G401.6 (cell line): ENCODE data around the gene MAP3K7CL.
A peak's percentile ranks its signal among the peaks of the same experiment; 100 is the strongest.
"Not testable (repeated sequence)": the region's sequence is repeated elsewhere in the genome, so short reads cannot be mapped to it uniquely, and the experiment has no call there.

ENCODE experiments used
- FAIRE-seq: peaks from 2 replicates; lab custom pipeline; 2012; peaks lifted over from hg19 to GRCh38; lab: Jason Lieb, UNC

Gene MAP3K7CL

DNA sequence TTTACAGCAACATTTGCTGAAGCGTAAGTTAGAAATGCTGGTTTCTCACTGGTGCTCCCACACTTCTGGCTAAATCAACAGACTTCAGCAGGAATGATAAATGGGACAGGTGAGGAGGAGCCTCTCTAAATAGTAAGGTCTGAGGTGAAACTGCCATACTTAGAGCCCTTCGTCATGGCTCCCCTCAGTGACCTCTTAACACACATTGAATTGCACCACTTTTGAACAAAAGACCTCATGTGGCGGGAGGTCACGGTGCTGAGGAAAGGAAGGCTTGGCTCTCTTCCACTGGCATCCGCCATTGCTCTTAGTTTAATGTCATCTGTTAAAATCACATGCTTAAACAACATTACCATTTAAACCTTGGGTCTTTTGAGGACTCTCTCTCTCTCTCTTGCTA lies 3.4 kb downstream of the MAP3K7CL start:
- FAIRE-seq = no peak

- FAIRE-seq = no peak
Measured at GRCh38 chr21:29135481-29135880, 5.0 kb downstream of the MAP3K7CL start.

- FAIRE-seq = no peak
Measured at GRCh38 chr21:29136033-29136432, 5.6 kb downstream of the MAP3K7CL start.

GRCh38 chr21:29144736-29145353 lies 14.4 kb downstream of the MAP3K7CL start:
- FAIRE-seq = no peak

- FAIRE-seq = no peak
Measured at GRCh38 chr21:29145354-29145782, 14.9 kb downstream of the MAP3K7CL start.

DNA sequence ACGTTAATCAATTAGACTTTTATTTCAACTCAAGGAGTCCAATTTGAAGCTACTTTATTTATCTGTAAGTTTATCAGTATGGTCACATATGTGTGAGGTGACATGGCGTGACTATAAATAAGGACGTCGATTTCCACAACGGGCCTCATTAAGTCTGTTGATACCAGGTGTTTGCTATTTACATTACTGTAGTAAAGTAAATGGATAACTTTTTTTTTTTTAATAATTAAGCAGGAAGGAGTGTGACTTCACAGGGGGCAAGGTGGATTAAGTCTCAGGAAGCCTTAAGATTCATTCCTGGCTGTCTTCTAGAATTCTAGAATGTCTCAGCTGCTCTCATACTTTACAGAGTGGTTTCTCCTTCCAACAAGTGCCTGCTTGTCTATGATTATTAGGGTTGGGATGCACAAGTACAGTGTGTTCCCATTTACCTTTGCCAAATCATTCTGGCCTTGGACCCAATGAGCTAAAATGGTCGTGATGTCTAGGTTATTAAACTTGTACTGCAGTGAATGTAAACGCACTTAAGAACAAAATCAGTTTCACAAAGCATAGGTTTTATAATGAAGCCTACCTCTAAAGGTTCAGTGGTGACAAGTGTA lies 15.5 kb downstream of the MAP3K7CL start:
- no peak for FAIRE-seq

GRCh38 chr21:29146726-29147125 lies 16.3 kb downstream of the MAP3K7CL start:
- FAIRE-seq = no peak

GRCh38 chr21:29148530-29148929 lies 18.1 kb downstream of the MAP3K7CL start:
- FAIRE-seq = no peak

DNA sequence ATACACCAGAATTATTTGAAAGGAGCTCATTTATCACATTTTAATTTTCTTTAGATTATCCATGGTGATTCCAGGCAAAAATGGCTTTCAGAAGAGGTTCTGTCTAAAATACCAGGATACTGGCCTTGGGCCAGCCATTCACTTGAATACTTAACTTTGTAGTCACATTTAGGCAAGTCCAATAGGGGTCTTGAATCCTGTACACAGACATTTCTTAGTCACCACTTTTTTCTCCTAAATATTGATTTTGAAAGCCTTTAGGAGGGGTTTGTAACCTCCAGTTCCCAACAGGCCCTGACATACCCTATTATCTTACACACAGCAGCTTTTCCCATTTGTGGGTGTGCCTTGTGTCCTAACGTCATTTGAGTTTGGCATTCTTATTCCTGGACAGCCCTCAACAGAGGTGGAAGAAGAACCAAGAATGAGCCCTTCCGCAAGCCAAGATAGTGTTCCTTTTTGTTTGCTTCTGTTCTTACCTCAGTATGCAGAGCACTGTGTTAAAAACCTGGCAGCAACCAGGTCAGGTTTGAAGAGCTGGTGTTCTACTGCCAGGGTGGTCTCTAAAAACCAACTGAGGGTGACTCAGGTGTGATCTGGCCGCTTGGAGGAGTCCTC lies 19.5 kb downstream of the MAP3K7CL start:
- FAIRE-seq = no peak

- FAIRE-seq = no peak
Measured at GRCh38 chr21:29151931-29152330, 21.5 kb downstream of the MAP3K7CL start.

DNA sequence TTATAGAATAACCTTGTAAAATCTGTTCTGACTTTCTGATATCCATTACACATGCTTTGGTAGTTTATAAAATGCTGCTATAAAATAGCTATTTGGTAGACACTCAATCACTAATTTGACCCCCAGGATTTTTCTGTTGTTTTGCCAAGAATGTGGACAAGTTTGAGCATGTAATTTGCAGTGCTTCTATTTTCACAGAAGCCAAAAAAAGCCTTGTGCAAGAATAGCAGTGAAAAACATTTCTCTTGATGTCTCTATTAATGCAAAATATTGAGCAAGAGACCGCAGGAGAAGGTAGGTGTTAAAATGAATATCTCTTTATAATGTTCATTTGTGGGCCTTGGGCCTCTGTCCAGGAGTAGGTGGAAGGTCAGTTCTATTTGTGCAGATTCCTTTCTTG lies 22.5 kb downstream of the MAP3K7CL start:
- no peak for FAIRE-seq

GRCh38 chr21:29154270-29154669 lies 23.8 kb downstream of the MAP3K7CL start:
- FAIRE-seq = no peak

DNA sequence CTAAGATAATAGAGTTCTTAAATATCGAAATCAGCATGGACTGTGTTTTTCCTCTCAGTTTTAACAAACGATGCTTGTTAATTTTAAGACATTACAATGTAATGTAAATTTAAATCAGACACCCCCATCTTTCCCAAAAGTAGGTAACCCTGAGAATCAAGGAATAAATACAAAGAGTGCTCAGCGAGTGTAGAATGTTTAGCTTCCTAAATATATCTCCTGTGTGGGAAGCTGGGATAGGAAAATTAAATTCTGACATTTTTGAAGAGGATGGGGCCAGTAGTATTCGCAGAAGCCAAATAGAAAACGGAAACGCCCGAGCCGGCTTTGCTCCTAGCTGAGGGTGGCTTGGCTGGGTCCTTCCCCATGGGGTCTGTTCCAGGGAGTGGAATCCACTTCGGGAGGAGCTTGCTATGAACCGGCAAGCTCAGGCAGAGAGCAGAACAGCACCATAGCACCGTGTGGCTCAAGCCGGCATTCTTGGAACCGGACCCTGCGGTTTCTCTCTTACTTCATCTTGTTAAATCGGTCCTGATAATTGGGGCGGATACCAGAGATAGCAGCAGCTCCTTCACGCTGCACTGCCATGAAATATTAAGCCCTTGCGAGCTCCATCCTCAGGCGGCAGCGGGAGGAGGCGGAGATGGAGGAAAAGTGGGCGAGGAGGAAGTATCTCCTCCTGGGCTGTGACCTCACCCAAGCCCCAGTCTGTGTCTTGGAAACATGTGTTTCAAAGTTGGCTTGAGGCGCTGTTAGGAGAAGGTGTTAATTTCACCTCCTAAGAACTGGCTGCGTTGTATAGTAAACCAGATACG lies 24.9 kb downstream of the MAP3K7CL start:
- no peak for FAIRE-seq

GRCh38 chr21:29155933-29156260 lies 25.5 kb downstream of the MAP3K7CL start:
- FAIRE-seq = no peak

DNA sequence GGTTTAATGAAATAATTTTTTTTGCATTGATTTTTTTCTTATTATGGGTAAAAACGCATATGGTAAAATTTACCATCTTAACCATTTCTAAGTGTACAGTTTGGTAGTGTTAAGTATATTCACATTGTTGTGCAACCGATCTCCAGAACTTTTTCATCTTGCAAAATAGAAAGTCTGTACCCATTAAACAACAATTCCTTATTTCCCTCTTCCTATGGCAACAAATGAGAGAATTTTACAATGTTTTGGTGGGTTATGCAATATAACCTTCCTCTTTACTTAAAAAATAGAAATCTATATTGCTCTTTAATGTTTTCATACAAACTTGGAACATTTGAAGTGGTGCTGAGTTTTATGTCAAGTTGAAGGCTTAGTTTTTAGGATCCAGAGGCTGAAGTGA lies 26.6 kb downstream of the MAP3K7CL start:
- no peak for FAIRE-seq

GRCh38 chr21:29159842-29160241 lies 29.4 kb downstream of the MAP3K7CL start:
- FAIRE-seq = no peak

GRCh38 chr21:29162825-29163224 lies 32.4 kb downstream of the MAP3K7CL start:
- not testable (repeated sequence) for FAIRE-seq

GRCh38 chr21:29163341-29164115 lies 33.1 kb downstream of the MAP3K7CL start:
- no peak for FAIRE-seq

DNA sequence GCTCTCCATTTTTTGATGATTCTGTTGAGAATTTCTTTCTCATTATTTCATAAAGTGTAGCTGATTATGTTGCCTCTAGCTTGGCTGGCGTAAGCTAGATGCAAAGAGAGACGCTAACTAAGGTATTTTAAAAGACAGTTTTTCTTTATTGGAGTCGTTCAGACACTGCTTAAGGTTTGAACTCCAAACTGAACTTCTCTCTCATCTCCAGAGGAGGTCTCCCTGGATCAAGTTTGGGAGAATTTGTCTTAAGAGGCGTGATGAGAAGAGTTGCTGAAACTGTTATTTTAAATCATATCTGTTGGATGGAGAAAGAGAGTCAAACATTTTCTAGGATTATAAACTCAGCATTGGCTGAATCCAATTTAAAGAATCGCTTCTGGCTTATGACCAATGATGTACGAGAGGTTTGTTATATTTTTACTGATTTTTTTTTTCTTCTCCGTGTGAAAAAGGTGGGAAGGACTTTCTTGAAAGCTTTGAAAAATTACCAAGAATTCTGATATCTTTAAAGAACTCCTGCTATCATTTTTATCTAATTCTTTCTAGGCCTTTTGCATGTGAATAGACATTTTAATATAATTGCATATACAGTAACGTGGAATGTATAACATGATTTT lies 34.0 kb downstream of the MAP3K7CL start:
- peak; percentile 95 for FAIRE-seq

GRCh38 chr21:29166323-29166722 lies 35.9 kb downstream of the MAP3K7CL start:
- no peak for FAIRE-seq

- FAIRE-seq = no peak
Measured at GRCh38 chr21:29166853-29167252, 36.4 kb downstream of the MAP3K7CL start.

DNA sequence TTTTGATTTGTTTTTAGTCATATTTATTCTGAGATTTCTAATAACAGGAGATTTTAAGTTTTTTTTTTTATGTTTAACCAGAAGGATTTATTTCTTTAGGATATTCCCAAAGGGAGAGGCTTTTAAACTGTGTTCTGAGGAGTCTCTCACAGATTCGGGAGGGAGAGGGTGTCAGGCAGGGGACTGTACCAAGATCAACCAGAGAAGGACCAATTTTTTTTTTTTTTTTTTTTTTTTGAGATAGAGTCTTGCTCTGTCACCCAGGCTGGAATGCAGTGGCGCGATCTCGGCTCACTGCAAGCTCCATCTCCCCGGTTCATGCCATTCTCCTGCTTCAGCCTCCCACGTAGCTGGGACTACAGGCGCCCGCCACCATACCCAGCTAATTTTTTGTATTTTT lies 37.0 kb downstream of the MAP3K7CL start:
- FAIRE-seq = not testable (repeated sequence)
